Mesendoderm (in vitro differentiated cells): Measurements from ENCODE around the gene ATXN10.
A peak's percentile ranks its signal among the peaks of the same experiment; 100 is the strongest.

Experiments used
- DNase-seq: peaks from one replicate; pipeline ENCODE4 v3.0.0; 2013
- H2AK5ac ChIP-seq: 2 replicates; pipeline ENCODE4 v1.6.1; 2013; ENCODE audit warnings: low read length, inconsistent platforms
- H2BK120ac ChIP-seq: 2 replicates; pipeline ENCODE4 v1.6.1; 2013; ENCODE audit warnings: low read depth, mild to moderate bottlenecking, low read length, moderate library complexity, mixed read lengths
- H2BK15ac ChIP-seq: replicated peaks from 2 replicates; pipeline ENCODE4 v1.6.1; 2013; ENCODE audit warnings: low read depth, mild to moderate bottlenecking, moderate library complexity
- H2BK5ac ChIP-seq: 2 replicates; pipeline ENCODE4 v1.6.1; 2013; ENCODE audit warnings: low read length, inconsistent platforms
- H3K18ac ChIP-seq: 2 replicates; pipeline ENCODE4 v1.6.1; 2013; ENCODE audit warnings: mild to moderate bottlenecking, low read length, mixed read lengths
- H3K23ac ChIP-seq: one replicate; pipeline ENCODE4 v1.6.1; 2013; ENCODE audit warnings: low read length
- H3K27ac ChIP-seq: 2 replicates; pipeline ENCODE4 v1.5.1; 2013; ENCODE audit warnings: low read depth, mild to moderate bottlenecking, inconsistent platforms, low read length, moderate library complexity
- H3K27me3 ChIP-seq: 2 replicates; pipeline ENCODE4 v1.6.1; 2013; ENCODE audit warnings: low read length, control low read depth, mild to moderate bottlenecking, inconsistent platforms; ENCODE audit not compliant: insufficient read depth, poor library complexity
- H3K36me3 ChIP-seq: 2 replicates; pipeline ENCODE4 v1.6.1; 2013; ENCODE audit warnings: low read length, inconsistent platforms; ENCODE audit not compliant: control insufficient read depth, insufficient read depth
- H3K4ac ChIP-seq: one replicate; pipeline ENCODE4 v1.6.1; 2013; ENCODE audit warnings: low read depth, mild to moderate bottlenecking, low read length, moderate library complexity
- H3K4me1 ChIP-seq: 2 replicates; pipeline ENCODE4 v1.6.1; 2013; ENCODE audit warnings: low read depth, low read length, inconsistent platforms; ENCODE audit not compliant: control insufficient read depth
- H3K4me2 ChIP-seq: 2 replicates; pipeline ENCODE4 v1.6.1; 2013; ENCODE audit warnings: low read length
- H3K4me3 ChIP-seq: 2 replicates; pipeline ENCODE4 v1.5.1; 2013; ENCODE audit warnings: mild to moderate bottlenecking, low read length
- H3K56ac ChIP-seq: one replicate; pipeline ENCODE4 v1.6.1; 2013; ENCODE audit warnings: low read length
- H3K79me1 ChIP-seq: 2 replicates; pipeline ENCODE4 v1.6.1; 2013; ENCODE audit warnings: low read length, inconsistent platforms
- H3K79me2 ChIP-seq: 2 replicates; pipeline ENCODE4 v1.6.1; 2013; ENCODE audit warnings: mild to moderate bottlenecking, low read length; ENCODE audit not compliant: control insufficient read depth, insufficient read depth
- H3K9ac ChIP-seq: 2 replicates; pipeline ENCODE4 v1.6.1; 2013; ENCODE audit warnings: low read length, inconsistent platforms
- H4K5ac ChIP-seq: one replicate; pipeline ENCODE4 v1.6.1; 2013; ENCODE audit warnings: low read length
- H4K8ac ChIP-seq: one replicate; pipeline ENCODE4 v1.6.1; 2013; ENCODE audit warnings: low read depth, mild to moderate bottlenecking, control low read depth, low read length, moderate library complexity
- WGBS: extraction: QIAGEN DNeasy Blood & Tissue Kit; methylation state at CpG from one replicate; pipeline ENCODE4 v1.1.7; 2013; ENCODE audit warnings: low lambda C conversion rate, missing lambda C conversion rate; ENCODE audit not compliant: insufficient coverage; ENCODE audit errors: extremely low coverage; 5-methylcytosine and 5-hydroxymethylcytosine counted together

The ATXN10 gene

GRCh38 chr22:45830531-45831245 lies 159.1 kb downstream of the ATXN10 start:
- Histone ChIP-seq H3K9ac (no peak overlapping the region), H3K36me3 (no peaks in the 10 kb centered on the region), H3K4me2 (no peak overlapping the region), H3K4me3 (no peak overlapping the region), H3K27ac (no peak overlapping the region), H3K56ac (no peak overlapping the region), H3K4ac (no peak overlapping the region), H2AK5ac (no peak overlapping the region), H3K27me3 (no peaks in the 10 kb centered on the region), H4K5ac (no peak overlapping the region), H3K18ac (no peak overlapping the region), H3K79me1 (no peaks in the 10 kb centered on the region), H3K23ac (no peak overlapping the region), H3K79me2 (no peaks in the 10 kb centered on the region), H3K4me1 (no peaks in the 10 kb centered on the region), H2BK5ac (no peak overlapping the region), H2BK15ac (no peak overlapping the region), H2BK120ac (no peak overlapping the region), H4K8ac (no peak overlapping the region)
- DNase-seq: no peak
- WGBS: no CpG with 5 or more reads among the region's 3 CpGs

DNA sequence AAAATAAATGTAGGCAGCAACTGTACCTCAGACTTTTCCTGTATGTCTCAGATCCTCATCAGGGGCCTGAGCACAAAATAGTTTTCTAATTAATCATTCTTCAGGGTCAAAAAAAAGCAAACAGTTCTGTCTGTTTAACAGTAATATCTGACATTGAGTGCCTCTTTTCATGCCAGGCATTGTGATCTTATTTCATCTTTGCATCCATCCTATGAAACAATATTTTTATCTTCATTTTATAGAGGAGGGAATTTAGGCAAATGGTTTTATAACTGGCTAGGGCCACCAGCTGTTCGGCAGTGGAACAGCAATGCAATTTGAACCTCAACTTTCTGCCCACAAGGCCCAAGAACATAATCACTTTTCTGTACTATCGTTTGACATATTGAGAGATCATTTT lies 159.8 kb downstream of the ATXN10 start:
- Histone ChIP-seq H3K4ac (no peak overlapping the region), H3K36me3 (no peaks in the 10 kb centered on the region), H3K4me2 (no peak overlapping the region), H4K8ac (no peak overlapping the region), H2BK15ac (no peak overlapping the region), H3K4me3 (no peak overlapping the region), H3K27me3 (no peaks in the 10 kb centered on the region), H3K56ac (no peak overlapping the region), H3K79me2 (no peaks in the 10 kb centered on the region), H3K23ac (no peak overlapping the region), H3K18ac (no peak overlapping the region), H3K27ac (no peak overlapping the region), H4K5ac (no peak overlapping the region), H3K79me1 (no peaks in the 10 kb centered on the region), H3K4me1 (no peaks in the 10 kb centered on the region), H3K9ac (no peak overlapping the region), H2BK5ac (no peak overlapping the region), H2BK120ac (no peak overlapping the region), H2AK5ac (no peak overlapping the region)
- no peak for DNase-seq
- WGBS: no CpG with 5 or more reads among the region's 2 CpGs

- no peak overlapping the region for H2BK5ac ChIP-seq
- no peak overlapping the region for H3K9ac ChIP-seq
- no peak overlapping the region for H3K4ac ChIP-seq
- H3K36me3 ChIP-seq: no peaks in the 10 kb centered on the region
- no peak overlapping the region for H2BK120ac ChIP-seq
- H2AK5ac ChIP-seq: no peak overlapping the region
- H3K4me2 ChIP-seq: no peak overlapping the region
- no peak overlapping the region for H3K18ac ChIP-seq
- H3K23ac ChIP-seq: no peak overlapping the region
- no peak overlapping the region for H3K56ac ChIP-seq
- DNase-seq: peak; percentile 37
- H3K4me3 ChIP-seq: no peak overlapping the region
- H3K27ac ChIP-seq: no peak overlapping the region
- WGBS: no CpG with 5 or more reads among the region's 2 CpGs
- no peak overlapping the region for H2BK15ac ChIP-seq
- no peaks in the 10 kb centered on the region for H3K79me2 ChIP-seq
- no peaks in the 10 kb centered on the region for H3K27me3 ChIP-seq
- no peaks in the 10 kb centered on the region for H3K4me1 ChIP-seq
- H4K8ac ChIP-seq: no peak overlapping the region
- H4K5ac ChIP-seq: no peak overlapping the region
- H3K79me1 ChIP-seq: no peaks in the 10 kb centered on the region
Measured at GRCh38 chr22:45832180-45832579, 160.5 kb downstream of the ATXN10 start.

DNA sequence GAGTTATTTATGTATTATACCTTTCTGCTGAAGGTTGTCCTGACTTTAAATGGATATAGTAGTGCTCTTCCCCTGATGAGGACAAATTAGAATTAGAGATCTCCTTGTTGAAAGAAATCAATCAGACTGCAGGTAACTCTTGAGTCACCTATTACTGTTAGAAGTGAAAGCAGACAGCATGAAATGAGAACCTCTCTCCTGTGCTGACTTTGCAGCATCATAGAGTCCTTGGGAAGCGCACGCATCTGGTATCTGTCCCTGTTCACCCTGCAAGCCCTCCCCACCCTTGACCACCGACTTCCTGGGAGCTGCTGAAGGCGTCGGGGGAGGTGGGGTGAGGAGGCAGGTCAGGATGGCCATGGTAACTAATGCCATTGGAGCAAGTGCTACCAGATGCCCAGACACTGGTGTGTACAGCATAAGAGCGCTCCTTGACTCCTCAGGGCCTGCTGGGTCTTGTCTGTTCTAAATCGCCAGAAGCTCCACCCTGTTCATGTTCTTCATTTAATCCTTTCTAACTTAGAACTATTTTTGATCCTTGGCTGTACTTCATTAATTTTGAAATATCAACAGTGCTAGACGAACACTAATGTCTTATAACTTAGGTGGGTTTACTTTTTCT lies 161.4 kb downstream of the ATXN10 start:
- Histone ChIP-seq H3K56ac (no peak overlapping the region), H3K23ac (no peak overlapping the region), H3K4me2 (no peak overlapping the region), H3K9ac (no peak overlapping the region), H3K27ac (no peak overlapping the region), H3K36me3 (no peaks in the 10 kb centered on the region), H2BK120ac (no peak overlapping the region), H3K18ac (no peak overlapping the region), H2AK5ac (no peak overlapping the region), H4K5ac (no peak overlapping the region), H3K79me2 (no peaks in the 10 kb centered on the region), H2BK5ac (no peak overlapping the region), H3K4me1 (no peaks in the 10 kb centered on the region), H2BK15ac (no peak overlapping the region), H4K8ac (no peak overlapping the region), H3K4me3 (no peak overlapping the region), H3K27me3 (no peaks in the 10 kb centered on the region), H3K79me1 (no peaks in the 10 kb centered on the region), H3K4ac (no peak overlapping the region)
- DNase-seq: no peak
- WGBS: no CpG with 5 or more reads among the region's 8 CpGs

DNA sequence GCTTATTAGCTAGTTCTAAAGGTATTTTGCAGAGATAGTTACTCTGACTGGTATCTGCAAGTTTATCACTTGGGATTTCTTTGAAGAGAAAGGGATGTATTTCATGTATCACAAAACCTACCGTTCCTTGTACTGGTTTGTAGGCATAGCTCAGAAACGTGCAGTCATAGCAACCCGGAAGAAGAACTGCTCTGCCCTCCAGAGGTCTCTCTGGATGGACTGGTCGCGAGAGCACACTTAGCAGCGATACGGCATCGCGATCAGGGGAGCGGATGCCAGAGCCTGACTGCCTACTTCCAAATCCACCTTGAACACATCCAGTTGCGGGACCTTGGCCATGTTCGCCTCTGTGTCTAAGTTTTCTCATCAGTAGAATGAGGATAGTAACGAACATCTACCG lies 162.0 kb downstream of the ATXN10 start:
- no peak for DNase-seq
- Histone ChIP-seq H3K56ac (no peak overlapping the region), H4K8ac (no peak overlapping the region), H2AK5ac (no peak overlapping the region), H3K27me3 (no peaks in the 10 kb centered on the region), H2BK5ac (no peak overlapping the region), H3K18ac (no peak overlapping the region), H3K9ac (no peak overlapping the region), H3K36me3 (no peaks in the 10 kb centered on the region), H3K4me1 (no peaks in the 10 kb centered on the region), H4K5ac (no peak overlapping the region), H3K4ac (no peak overlapping the region), H3K4me2 (no peak overlapping the region), H3K27ac (no peak overlapping the region), H2BK15ac (no peak overlapping the region), H3K4me3 (no peak overlapping the region), H3K79me2 (no peaks in the 10 kb centered on the region), H2BK120ac (no peak overlapping the region), H3K23ac (no peak overlapping the region), H3K79me1 (no peaks in the 10 kb centered on the region)
- no CpG with 5 or more reads among the region's 14 CpGs for WGBS

DNA sequence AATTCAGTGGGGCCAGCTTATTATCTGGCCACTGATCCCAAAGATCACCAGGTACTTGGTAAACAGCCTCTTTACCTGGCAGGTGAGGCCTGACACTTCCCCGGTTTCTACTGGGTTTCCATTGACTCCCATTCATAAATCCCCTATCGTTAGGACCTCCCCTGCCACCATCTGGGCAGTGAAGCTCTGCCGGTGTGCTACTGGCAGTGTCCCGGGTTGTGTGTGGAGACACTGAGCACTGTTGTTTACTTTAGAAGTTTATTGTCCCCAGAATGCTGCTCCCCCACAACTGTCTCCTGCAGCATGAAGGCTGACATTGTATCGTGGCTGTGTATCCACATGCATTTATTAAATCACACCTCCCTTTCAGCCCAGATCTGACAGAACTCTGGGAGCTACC lies 162.6 kb downstream of the ATXN10 start:
- no CpG with 5 or more reads among the region's 5 CpGs for WGBS

More for the DNA sequence above, 162.6 kb downstream of the ATXN10 start:
- H3K9ac ChIP-seq: no peak overlapping the region
- H3K4me3 ChIP-seq: no peak overlapping the region
- no peak overlapping the region for H4K8ac ChIP-seq
- H3K23ac ChIP-seq: no peak overlapping the region
- no peak overlapping the region for H2BK120ac ChIP-seq
- no peak overlapping the region for H2BK15ac ChIP-seq
- H3K56ac ChIP-seq: no peak overlapping the region
- H3K4me2 ChIP-seq: no peak overlapping the region
- no peak overlapping the region for H2AK5ac ChIP-seq
- no peak overlapping the region for H3K4ac ChIP-seq
- no peak overlapping the region for H3K18ac ChIP-seq
- H3K36me3 ChIP-seq: no peaks in the 10 kb centered on the region
- no peak overlapping the region for H2BK5ac ChIP-seq
- no peaks in the 10 kb centered on the region for H3K4me1 ChIP-seq
- no peaks in the 10 kb centered on the region for H3K79me2 ChIP-seq
- H3K27me3 ChIP-seq: no peaks in the 10 kb centered on the region
- no peak overlapping the region for H3K27ac ChIP-seq
- no peaks in the 10 kb centered on the region for H3K79me1 ChIP-seq
- no peak for DNase-seq
- no peak overlapping the region for H4K5ac ChIP-seq
